Epithelial cell of proximal tubule (primary cell): ENCODE measurements around the gene CTNND2. TPM values are rescaled to one million over a fixed set of nuclear protein-coding genes. Genes with fewer than 3 reads are reported as not detected.

Experiments
- DNase-seq: peaks from one replicate; pipeline ENCODE4 v3.0.0-alpha.2; 2011; ENCODE audit warnings: low read depth
- H3K4me3 ChIP-seq: 2 replicates; pipeline ENCODE4 v1.5.1; 2011; ENCODE audit warnings: low read depth, mild to moderate bottlenecking, low read length
- total RNA-seq: library from RNA; depleted of rRNA; stranded (reverse); fragments of >200 nt; gene quantifications from 2 replicates; pipeline ENCODE4 v1.2.3, GENCODE V29; 2015
- TF ChIP-seq, protein P1 (sequence below): conservative IDR thresholded peaks from 2 replicates; pipeline ENCODE4 v1.5.1; 2012; ENCODE audit warnings: low read depth, mild to moderate bottlenecking, low read length

The CTNND2 gene
- total RNA-seq, 1 donor from 2014 or later, result 0.12 TPM

DNA sequence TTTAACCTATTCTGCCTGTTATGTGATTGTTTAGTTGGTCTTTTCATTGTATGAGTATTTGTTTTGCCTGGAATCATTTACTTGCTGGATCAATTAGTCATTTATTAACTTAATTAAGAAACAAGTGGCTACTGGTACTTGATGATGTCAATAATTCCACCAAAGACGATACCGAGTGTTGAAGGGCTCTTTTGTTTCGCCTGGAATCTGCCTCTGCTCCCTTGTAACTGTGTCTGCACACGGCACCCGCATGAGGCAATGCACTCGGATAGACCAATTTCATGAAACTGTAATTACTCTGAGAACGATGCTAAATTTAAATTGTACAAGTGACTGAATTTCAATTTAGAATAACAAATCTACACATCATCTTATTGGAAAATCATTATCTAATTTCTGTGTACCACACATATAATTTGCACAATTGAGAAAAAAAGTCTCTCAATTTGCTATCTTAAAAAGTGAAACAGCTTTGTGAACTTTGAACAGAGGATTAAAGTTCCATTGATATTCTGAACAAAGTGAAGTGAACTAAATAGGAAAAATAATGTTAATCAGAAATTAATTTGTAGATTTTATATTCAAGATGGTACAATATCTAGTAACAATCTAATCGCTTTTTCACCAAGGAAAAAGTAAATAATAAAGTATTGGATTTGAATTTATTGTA, 143.2 kb downstream of the CTNND2 start:
- DNase-seq, result no peak
- TF ChIP-seq, protein P1, sequence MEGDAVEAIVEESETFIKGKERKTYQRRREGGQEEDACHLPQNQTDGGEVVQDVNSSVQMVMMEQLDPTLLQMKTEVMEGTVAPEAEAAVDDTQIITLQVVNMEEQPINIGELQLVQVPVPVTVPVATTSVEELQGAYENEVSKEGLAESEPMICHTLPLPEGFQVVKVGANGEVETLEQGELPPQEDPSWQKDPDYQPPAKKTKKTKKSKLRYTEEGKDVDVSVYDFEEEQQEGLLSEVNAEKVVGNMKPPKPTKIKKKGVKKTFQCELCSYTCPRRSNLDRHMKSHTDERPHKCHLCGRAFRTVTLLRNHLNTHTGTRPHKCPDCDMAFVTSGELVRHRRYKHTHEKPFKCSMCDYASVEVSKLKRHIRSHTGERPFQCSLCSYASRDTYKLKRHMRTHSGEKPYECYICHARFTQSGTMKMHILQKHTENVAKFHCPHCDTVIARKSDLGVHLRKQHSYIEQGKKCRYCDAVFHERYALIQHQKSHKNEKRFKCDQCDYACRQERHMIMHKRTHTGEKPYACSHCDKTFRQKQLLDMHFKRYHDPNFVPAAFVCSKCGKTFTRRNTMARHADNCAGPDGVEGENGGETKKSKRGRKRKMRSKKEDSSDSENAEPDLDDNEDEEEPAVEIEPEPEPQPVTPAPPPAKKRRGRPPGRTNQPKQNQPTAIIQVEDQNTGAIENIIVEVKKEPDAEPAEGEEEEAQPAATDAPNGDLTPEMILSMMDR, result no peak
- no peak overlapping the region for H3K4me3 ChIP-seq

DNA sequence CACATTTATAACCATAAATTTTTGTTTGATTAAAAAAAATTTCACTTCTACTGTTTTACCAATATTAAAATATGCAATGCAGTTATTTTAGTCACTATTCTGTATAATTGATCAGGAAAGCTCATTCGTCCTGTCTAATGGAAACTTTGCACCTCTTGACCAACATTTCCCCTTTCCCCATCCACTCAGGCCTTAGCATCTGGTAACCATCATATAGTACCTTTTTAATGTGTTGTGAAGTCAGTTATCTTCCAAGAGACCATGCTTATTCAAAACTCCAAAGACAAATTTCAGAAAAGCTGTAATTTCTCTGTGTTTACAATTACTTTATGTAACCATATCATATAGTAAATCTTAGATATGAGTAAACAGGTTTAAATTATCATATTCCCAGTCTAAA, 145.9 kb downstream of the CTNND2 start:
- no peak for DNase-seq
- TF ChIP-seq, protein P1, result no peak
- no peak overlapping the region for H3K4me3 ChIP-seq

DNA sequence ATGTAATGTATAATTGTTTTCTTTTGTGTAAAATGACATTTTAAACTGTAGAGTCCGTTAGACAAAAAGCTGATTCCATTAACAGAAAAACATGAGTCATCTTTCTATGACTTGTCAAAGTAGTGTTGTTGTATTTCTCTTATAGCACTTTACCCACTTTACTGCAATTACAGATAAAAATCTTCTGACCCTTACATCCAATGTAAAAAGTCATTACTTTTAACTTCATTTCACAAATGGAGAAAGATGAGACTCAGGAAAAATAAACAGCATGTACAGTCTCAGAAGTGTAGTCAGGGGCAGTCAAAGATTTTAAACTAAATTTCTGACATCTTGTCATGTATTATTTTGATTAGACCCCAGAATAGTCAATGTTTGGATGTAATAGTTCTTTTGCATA, 146.6 kb downstream of the CTNND2 start:
- DNase-seq, result no peak
- H3K4me3 ChIP-seq, result no peak overlapping the region
- TF ChIP-seq, protein P1, result no peak

DNA sequence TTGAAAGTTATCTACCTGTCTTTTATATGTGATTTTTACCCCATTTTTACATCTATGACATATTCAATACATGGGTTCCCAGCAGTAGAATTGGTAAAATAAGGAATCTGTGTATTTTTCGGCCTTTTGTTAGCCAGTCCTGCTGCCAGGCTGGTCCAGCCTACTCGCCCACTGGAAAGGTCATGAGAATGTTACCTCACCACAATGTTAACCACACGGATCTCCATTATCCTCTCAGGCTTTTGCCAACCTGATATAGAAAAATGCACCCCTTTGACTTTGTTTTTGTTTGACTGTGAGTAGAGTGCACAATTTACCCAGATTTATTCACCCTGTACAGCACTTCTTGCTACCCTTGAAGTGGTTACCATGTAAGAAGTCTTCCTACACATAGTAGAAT, 167.2 kb downstream of the CTNND2 start:
- TF ChIP-seq, protein P1, result no peak
- H3K4me3 ChIP-seq, result no peak overlapping the region
- DNase-seq, result no peak

DNA sequence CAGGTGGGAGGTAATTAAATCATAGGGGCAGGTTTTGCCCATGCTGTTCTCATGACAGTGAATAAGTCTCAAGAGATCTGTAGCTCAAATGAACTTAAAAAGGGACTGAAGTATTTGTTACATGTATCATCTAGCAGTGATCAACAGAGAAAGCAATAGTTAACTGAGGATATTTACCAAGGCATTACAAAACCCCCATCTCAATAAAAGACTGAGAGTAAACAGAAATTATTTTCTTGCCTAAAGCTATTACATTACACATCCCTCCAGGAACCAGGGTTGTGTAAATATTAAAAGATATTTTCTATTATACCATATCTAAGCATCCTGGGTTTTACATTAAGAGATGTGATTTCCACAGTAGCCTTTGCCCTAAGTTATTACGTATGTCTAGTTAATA, 169.9 kb downstream of the CTNND2 start:
- TF ChIP-seq, protein P1, result no peak
- H3K4me3 ChIP-seq, result no peak overlapping the region
- DNase-seq, result no peak

DNA sequence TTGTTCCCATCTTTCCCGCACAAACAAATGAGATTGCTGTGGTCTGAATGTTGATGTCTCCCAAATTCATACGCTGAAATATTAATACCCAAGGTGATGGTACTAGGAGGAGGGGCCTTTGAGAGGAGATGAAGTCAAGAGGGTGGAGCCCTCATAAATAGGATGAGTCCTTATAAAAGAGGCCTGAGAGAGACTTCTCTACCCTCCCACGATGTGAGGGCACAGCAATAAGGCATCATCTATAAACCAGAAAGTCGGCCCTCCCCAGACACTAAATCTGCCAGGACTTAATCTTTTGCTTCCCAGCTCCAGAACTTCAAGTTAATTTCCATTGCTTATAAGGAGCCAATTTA, 170.4 kb downstream of the CTNND2 start:
- TF ChIP-seq, protein P1, result no peak
- H3K4me3 ChIP-seq, result no peak overlapping the region
- no peak for DNase-seq

DNA sequence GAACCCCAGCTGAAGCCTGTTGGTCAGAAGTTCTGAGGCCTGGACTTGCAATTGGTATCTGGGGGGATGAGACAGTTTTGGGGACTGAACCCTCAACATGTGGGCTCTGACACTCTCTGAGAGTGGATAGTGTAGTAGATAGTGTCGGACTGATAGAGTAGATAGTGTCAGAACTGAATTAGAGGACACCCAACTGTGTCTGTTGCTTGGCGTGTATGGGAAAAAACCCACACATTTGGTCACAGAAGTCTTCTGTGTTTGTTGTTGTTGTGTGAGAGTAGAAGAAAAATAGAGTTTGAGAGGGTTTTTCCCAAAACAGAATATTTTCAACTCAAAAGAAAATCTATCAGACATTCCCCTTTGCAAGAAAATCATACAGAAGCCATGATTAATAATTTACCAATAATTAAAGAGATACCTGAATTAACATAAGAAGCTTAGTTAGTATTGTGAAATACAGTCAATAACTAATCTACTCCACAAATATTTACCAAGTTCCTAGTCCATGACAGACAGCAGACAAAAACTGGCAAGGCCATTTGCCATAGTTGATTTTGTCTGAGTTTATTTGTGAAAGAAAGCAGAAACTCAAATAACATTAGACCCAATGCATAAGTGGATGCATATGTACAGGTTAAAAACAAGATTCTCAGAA, 170.9 kb downstream of the CTNND2 start:
- no peak overlapping the region for H3K4me3 ChIP-seq
- TF ChIP-seq, protein P1, result no peak
- no peak for DNase-seq
